Stimulated activated CD8-positive, alpha-beta memory T cell treated with anti-CD3 and anti-CD28 coated beads, Interleukin-7, amount 100 ng/mL, for 24 hours (primary cell): ENCODE measurements around the gene TPSD1.

Experiments used
- DNase-seq: peaks from one replicate; pipeline ENCODE4 v3.0.0-alpha.2; 2020; ENCODE audit warnings: low read depth

TPSD1 gene

DNA sequence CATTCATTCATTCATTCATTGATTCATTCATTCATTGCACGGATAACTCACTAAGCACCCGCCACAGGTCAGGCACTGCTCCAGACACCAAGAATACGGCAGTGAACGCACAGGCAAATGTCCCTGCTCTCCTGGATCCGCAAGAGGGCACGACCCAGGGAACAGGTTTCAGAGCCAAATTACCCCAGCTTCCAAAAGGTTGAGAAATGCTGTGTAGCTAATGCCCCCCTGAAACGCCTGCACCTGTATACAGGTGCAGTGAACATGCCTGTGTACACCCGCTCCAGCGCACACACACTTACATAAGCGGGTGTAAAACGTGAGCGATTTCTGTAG, 44.0 kb downstream of the TPSD1 start:
- DNase-seq = no peak

DNA sequence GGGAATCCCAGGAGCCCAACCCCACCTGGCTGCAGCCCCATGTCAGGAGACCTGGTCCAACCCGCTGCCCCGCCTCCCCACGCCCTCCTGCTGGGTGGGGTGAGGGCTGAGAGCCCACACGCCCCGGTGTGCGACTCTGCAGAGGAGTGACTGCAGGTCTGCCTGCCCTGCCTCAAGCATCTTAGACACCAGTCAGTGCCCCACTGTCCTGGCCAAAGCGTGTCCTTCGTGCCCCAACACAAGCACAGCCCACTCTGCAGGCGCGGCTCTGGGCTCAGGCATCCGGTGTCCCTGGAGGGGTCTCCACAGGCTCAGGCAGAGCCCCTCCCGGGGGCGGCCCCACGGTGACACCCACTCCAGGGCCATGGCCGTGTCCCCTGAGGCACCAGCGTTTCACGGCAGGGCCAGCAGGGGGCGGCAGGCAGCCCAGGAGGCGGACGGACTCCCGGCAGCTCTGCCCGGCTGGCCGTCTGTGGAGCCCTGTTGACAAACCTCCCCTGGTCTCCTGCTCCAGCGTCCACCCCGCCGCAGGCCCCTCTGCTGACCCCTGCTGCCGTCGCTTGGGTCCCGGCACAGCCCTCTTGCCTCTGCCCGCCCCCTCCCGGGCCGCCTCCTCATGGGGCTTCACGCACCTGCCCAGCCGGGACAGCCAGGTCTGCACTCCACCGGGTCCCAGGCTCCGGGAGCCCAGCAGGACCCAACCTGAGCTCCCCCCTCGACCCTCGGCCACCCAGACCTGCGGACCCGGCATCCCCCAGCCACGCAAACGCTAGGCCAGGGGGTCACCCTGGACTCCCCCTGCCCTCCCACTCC, 45.0 kb downstream of the TPSD1 start:
- peak; percentile 49 for DNase-seq

DNA sequence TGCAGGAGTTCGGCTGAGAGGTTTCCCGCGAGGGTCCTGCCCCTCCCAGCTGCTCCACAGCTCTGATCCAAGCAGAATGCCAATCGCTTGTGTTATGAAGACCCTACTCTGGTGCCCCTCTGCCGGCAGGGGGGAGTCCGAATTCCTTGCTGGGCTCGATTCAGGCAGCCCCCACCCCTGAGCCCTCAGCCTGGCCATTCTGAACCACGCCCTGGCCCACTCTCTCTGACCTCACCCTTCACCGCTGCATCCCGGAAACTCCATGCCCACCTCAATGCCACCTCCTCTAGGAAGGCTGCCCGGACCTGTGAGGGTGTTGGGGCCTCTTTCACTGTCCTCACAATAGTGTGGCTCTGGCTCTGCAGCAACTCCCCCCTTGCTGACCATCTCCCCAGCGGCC, 45.7 kb downstream of the TPSD1 start:
- no peak for DNase-seq

DNA sequence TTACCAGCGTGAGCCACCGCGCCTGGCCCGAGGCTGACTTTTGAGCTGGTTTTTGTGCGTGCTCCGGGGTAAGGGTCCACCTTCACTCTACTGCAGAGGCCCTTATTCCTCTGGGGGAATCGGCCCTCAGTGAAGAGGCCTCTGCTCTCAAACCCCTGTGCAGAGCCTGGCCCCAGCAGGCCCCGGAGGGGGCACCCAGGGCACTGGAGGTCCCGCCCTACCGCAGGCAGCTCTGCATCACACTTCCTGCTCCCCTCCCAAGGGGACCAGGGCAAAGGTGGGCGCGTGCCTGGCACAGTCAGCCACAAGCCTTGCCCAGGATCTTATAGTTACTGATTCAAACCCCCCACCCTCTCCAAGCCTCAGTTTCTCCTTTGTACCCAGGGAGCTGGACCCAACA, 50.0 kb downstream of the TPSD1 start:
- DNase-seq = no peak

DNA sequence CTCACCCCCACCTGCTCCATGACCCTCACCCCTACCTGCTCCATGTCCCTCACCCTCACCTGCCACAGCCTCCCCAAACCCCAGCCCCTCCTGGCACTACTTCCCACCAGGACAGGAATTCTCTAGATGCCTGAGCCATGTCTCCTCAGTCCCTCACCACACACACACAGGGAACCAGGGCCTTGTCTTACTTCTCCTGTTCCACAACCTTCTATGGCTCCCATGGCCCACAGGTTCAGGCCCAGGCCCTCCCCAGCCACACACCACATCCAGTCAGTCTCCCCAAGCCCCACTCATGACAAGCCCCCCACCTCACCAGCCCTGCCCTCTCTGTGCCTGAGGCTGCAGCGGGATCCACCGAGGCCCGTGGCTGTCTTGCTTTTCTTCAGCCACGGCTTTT, 50.5 kb downstream of the TPSD1 start:
- DNase-seq = no peak

DNA sequence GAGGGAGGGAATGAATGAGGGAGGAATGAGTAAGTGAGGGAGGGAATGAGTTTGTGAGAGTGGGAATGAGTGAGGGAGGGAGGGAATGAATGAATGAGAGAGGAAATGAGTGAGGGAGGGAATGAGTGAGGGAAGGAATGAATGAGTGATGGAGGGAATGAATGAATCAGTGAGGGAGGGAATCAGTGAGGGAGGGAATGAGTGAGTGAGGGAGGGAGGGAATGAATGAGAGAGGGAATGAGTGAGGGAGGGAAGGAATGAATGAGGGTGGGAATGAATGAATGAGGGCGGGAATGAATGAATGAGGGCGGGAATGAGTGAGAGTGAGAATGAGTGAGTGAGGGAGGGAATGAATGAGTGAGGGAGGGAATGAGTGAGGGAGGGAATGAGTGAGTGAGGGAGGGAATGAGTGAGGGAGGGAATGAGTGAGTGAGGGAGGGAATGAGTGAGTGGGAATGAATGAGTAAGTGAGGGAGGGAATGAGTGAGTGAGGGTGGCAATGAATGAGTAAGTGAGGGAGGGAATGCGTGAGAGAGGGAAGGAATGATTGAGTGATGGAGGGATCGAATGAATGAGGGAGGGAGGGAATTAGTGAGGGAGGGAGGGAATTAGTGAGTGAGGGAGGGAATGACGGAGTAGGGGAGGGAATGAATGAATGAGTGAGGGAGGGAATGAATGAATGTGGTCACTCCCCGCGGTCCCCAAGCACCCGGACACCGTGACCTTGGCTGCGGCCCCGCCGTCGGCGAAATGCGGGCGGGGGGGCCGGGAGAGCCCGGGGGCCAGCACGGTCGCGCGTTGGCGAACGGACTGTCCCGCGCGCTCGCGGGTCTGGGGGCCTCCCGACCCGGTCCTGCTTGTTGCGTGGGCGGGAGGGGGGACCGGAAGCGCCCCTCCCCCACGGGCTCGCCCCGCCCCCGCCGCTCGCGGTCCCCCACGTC, 52.4 kb downstream of the TPSD1 start:
- no peak for DNase-seq
